Dedifferentiated amniotic fluid mesenchymal stem cell (primary cell): ENCODE measurements around the gene AANAT.
"Not testable (repeated sequence)": the region's sequence is repeated elsewhere in the genome, so short reads cannot be mapped to it uniquely, and the experiment has no call there.

ENCODE experiments used
- DNase-seq: peaks from one replicate; pipeline ENCODE4 v3.0.0-alpha.2; 2016; ENCODE audit errors: extremely low spot score

The AANAT gene

DNA sequence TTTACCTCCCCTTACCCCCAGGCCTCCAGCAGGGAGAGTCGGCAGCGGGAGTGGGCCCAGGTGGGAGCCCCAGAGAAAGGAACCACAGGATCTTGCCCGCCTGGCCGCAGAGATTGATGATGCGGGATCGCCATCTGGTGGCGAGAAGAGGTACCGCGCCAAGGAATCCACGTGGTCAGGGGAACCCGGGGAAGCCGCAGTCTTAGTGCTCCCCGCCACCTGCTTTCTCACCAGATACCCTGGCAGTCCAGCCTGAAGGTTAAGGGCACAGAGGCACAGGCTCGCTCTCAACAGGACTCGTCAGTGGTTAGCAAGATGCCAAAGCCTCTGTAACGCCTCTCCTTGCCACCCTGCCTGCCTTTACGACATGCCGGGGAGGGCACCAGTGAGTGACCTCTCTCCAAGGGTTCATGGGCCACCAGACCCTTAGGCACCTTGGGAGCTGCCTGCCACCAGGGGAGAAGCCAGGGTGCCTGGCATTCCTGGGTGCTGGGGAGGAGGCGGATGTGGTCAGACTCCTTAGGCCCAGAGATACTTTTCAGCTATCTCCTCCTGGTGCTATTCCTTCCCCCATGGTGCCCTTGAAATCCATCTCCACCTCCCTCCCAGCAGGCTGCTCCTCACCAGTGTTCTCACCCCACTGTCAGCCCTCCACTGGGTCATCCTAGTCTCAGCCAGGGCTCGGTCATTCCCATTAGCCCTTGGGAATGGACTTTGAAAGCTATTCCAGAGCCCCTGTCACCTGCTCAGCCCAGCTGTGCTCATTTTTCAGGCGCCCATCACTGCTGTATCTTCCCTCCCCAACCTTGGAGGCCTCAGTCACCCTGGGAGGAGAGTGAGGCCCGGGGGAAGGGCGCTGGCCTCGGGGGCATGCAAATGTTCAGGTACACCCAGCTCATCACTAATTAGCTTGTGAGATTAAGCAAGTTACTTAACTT is 39.3 kb downstream of the AANAT start:
- peak; percentile 46 for DNase-seq

- not testable (repeated sequence) for DNase-seq
These were observed 41.2 kb downstream of the AANAT start for GRCh38 chr17:76508472-76509063.

DNA sequence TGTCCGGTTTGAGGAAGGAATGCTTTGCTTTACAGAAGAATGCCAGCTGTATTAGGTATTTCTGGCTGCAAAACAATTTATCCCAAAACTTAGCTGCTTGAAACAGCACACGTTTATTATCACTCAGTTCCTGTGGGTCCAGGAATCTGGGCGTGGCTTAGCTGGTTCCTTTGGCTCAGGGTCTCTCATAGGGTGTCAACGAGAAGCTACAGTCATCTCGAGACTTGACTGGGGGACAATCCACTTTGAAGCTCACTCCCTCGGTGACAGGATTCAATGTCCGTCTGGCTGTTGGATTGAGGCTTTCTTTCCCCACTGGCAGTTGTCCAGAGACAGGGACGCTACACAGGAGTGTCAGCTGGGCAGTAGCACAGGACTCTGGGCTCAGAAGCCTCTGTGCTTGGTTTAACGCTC is 43.4 kb downstream of the AANAT start:
- DNase-seq: peak; percentile 20

- no peak for DNase-seq
These were observed 44.4 kb downstream of the AANAT start for GRCh38 chr17:76511668-76512365.

GRCh38 chr17:76512366-76513305 is 45.2 kb downstream of the AANAT start:
- no peak for DNase-seq

GRCh38 chr17:76513306-76513692 is 45.9 kb downstream of the AANAT start:
- no peak for DNase-seq

DNA sequence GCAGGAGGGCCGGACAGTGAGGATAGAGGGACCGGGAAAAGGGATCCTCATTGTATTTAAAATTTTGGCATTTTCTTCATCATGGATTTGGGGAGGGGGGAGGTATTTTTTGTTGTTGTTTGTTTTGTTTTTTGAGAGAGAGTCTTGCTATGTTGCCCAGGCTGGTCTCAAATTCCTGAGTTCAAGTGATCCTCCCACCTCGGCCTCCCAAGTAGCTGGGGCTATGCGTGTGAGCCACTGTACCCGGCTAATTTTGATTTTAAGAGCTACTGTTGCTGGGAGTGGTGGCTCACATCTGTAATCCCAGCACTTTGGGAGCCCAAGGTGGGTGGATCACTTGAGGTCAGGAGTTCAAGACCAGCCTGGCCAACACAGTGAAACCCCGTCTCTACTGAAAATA is 47.0 kb downstream of the AANAT start:
- not testable (repeated sequence) for DNase-seq

DNA sequence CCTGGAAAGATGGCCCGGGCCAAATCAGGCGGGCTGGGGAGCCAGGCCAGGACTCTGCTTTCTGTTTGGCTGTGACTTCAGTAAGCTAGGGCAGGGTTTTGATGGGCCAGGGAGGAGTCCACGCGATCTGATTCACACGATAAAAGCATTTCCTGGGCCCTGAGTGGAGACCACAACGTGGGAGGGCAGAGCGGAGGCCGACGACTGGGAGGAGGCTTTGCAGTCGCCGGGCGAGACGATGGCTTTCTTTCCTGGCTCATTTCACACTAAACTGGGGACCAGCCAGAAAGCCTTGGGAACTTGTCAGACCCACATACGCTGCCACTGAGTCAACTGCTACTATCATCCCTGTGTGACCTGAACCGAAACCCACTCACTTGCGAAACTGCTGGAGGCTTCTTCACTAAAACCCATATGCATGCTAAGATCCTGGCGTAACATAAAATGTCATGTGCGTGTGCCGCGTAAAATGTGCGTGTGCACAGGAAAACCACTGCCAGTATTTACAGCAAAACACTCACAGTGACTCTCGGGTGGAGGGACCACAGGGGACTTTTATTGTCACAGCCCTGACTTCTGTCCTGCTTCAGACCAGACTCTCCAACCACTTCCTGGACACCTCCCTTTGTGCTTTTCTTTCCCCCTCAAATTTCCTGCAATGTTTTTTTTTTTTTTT is 48.0 kb downstream of the AANAT start:
- peak; percentile 81 for DNase-seq

DNA sequence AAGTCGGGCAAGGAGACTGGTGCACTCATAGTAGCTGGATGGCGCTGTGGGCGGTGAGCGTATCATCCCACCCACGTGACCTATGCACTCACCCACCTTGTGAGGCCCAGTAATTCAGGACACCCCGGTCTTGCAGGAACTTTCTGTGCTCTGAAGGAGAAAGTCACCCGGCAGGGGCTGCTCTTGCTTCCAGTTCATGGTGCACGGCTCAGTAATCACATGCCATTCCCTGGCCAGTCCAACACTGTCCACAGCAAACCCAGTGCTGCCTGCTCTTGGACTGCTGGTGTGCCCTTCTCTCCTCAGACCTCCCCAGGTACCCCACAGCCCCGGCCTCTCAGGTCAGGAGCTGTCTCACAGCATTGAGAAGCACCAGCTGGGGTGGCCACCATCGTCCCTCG is 50.2 kb downstream of the AANAT start:
- no peak for DNase-seq

GRCh38 chr17:76519048-76519966 is 51.9 kb downstream of the AANAT start:
- no peak for DNase-seq
